ENCODE measurements around the gene RDH13. TPM values are rescaled to one million over a fixed set of nuclear protein-coding genes. Genes with fewer than 3 reads are reported as not detected.

RDH13 gene
- total RNA-seq, 4 donors from 2014 or later = 93.2 to 146 (median 134) TPM

- TF ChIP-seq, protein P1, sequence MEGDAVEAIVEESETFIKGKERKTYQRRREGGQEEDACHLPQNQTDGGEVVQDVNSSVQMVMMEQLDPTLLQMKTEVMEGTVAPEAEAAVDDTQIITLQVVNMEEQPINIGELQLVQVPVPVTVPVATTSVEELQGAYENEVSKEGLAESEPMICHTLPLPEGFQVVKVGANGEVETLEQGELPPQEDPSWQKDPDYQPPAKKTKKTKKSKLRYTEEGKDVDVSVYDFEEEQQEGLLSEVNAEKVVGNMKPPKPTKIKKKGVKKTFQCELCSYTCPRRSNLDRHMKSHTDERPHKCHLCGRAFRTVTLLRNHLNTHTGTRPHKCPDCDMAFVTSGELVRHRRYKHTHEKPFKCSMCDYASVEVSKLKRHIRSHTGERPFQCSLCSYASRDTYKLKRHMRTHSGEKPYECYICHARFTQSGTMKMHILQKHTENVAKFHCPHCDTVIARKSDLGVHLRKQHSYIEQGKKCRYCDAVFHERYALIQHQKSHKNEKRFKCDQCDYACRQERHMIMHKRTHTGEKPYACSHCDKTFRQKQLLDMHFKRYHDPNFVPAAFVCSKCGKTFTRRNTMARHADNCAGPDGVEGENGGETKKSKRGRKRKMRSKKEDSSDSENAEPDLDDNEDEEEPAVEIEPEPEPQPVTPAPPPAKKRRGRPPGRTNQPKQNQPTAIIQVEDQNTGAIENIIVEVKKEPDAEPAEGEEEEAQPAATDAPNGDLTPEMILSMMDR (IDR thresholded peaks at IDR 0.05) = no peak
- no peak for TF ChIP-seq POLR2A (IDR thresholded peaks at IDR 0.05)
- DNase-seq (ENCODE audit: low spot score in 2 of 2) = no peak
- H3K4me3 ChIP-seq (ENCODE audit: low read depth, poor library complexity, severe bottlenecking) = no peak overlapping the region
- WGBS, 2 donors = 87 to 88% methylated on average over 2 of the region's 2 CpGs
- intact Hi-C loops (cut with DNase I; ENCODE audit: low total_unique reads) = no loop called here
Observed at GRCh38 chr19:55105237-55105636, 42.3 kb upstream of the RDH13 start.

DNA sequence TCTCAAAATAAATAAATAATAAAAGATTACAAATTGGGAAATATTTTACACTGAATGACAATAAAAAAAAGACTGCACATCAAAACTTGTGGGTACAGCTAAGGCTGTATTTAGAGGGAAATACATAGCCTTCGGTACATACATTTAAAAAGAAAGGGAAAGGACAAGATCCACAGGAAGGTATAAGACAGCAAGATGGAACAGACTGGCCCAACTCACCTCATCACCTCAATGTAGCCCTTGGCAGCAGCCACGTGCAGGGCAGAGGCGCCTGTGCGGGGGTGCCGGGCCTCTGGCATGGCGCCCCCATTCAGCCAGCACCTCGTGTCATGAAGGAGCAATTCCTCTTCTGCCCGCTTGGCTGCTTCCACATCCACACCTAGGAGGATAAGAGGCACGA, 40.2 kb upstream of the RDH13 start:
- 94% methylated on average over 9 of the region's 9 CpGs for WGBS, 2 donors
- no peak for DNase-seq (ENCODE audit: low spot score in 2 of 2)
- intact Hi-C loops (cut with DNase I; ENCODE audit: low total_unique reads) = no loop called here
- TF ChIP-seq, protein P1 (IDR thresholded peaks at IDR 0.05) = no peak
- no peak for TF ChIP-seq POLR2A (IDR thresholded peaks at IDR 0.05)
- no peak overlapping the region for H3K4me3 ChIP-seq (ENCODE audit: low read depth, poor library complexity, severe bottlenecking)

- TF ChIP-seq, protein P1 (IDR thresholded peaks at IDR 0.05) = no peak
- no peak for TF ChIP-seq POLR2A (IDR thresholded peaks at IDR 0.05)
- intact Hi-C loops (cut with DNase I; ENCODE audit: low total_unique reads) = no loop called here
- 85% methylated on average over 10 of the region's 10 CpGs for WGBS, 2 donors
- no peak overlapping the region for H3K4me3 ChIP-seq (ENCODE audit: low read depth, poor library complexity, severe bottlenecking)
- DNase-seq (ENCODE audit: low spot score in 2 of 2) = no peak
Observed at GRCh38 chr19:55101261-55101660, 38.3 kb upstream of the RDH13 start.

- TF ChIP-seq, protein P1 (IDR thresholded peaks at IDR 0.05) = no peak
- no peak for TF ChIP-seq POLR2A (IDR thresholded peaks at IDR 0.05)
- H3K4me3 ChIP-seq (ENCODE audit: low read depth, poor library complexity, severe bottlenecking) = no peak overlapping the region
- intact Hi-C loops (cut with DNase I; ENCODE audit: low total_unique reads) = no loop called here
- WGBS, 2 donors = 78 to 82% methylated on average over 27 of the region's 27 CpGs
- DNase-seq (ENCODE audit: low spot score in 2 of 2) = no peak
Observed at GRCh38 chr19:55099557-55100506, 36.9 kb upstream of the RDH13 start.

GRCh38 chr19:55098716-55099556, 36.0 kb upstream of the RDH13 start:
- DNase-seq (ENCODE audit: low spot score in 2 of 2) = no peak
- intact Hi-C loops (cut with DNase I; ENCODE audit: low total_unique reads) = no loop called here
- H3K4me3 ChIP-seq (ENCODE audit: low read depth, poor library complexity, severe bottlenecking) = no peak overlapping the region
- TF ChIP-seq POLR2A (IDR thresholded peaks at IDR 0.05) = no peak
- TF ChIP-seq, protein P1 (IDR thresholded peaks at IDR 0.05) = no peak
- WGBS, 2 donors = 78 to 85% methylated on average over 21 to 23 of the region's 27 CpGs

Measured in lower leg skin (tissue), 4 donors.